Non-pigmented ciliary epithelial cell (primary cell): Measurements from ENCODE around the gene COL12A1.

Source experiments
- DNase-seq: peaks from one replicate; pipeline ENCODE4 v3.0.0-alpha.2; 2010; ENCODE audit warnings: low read depth

COL12A1 gene

GRCh38 chr6:75142721-75143120, 63.1 kb downstream of the COL12A1 start:
- no peak for DNase-seq

GRCh38 chr6:75135876-75136275, 70.0 kb downstream of the COL12A1 start:
- DNase-seq: no peak

GRCh38 chr6:75135450-75135849, 70.4 kb downstream of the COL12A1 start:
- DNase-seq: no peak

- no peak for DNase-seq
Observed at GRCh38 chr6:75130784-75131183, 75.1 kb downstream of the COL12A1 start.

GRCh38 chr6:75128878-75129570, 76.8 kb downstream of the COL12A1 start:
- no peak for DNase-seq

GRCh38 chr6:75126518-75126917, 79.3 kb downstream of the COL12A1 start:
- no peak for DNase-seq

- DNase-seq: no peak
Observed at GRCh38 chr6:75124983-75125382, 80.9 kb downstream of the COL12A1 start.

- no peak for DNase-seq
Observed at GRCh38 chr6:75124085-75124484, 81.8 kb downstream of the COL12A1 start.

- DNase-seq: no peak
Observed at GRCh38 chr6:75118925-75119515, 86.8 kb downstream of the COL12A1 start.

- DNase-seq: no peak
Observed at GRCh38 chr6:75117701-75118100, 88.2 kb downstream of the COL12A1 start.

- no peak for DNase-seq
Observed at GRCh38 chr6:75116946-75117345, 88.9 kb downstream of the COL12A1 start.

GRCh38 chr6:75115481-75115880, 90.4 kb downstream of the COL12A1 start:
- peak; percentile 67 for DNase-seq

GRCh38 chr6:75114806-75115205, 91.0 kb downstream of the COL12A1 start:
- no peak for DNase-seq

- no peak for DNase-seq
Observed at GRCh38 chr6:75114195-75114594, 91.7 kb downstream of the COL12A1 start.

- DNase-seq: no peak
Observed at GRCh38 chr6:75113446-75113845, 92.4 kb downstream of the COL12A1 start.

GRCh38 chr6:75109765-75110164, 96.1 kb downstream of the COL12A1 start:
- DNase-seq: no peak

GRCh38 chr6:75109022-75109421, 96.8 kb downstream of the COL12A1 start:
- no peak for DNase-seq

- DNase-seq: no peak
Observed at GRCh38 chr6:75108333-75108974, 97.4 kb downstream of the COL12A1 start.

GRCh38 chr6:75107913-75108312, 97.9 kb downstream of the COL12A1 start:
- DNase-seq: no peak

GRCh38 chr6:75106426-75106825, 99.4 kb downstream of the COL12A1 start:
- no peak for DNase-seq

- DNase-seq: no peak
Observed at GRCh38 chr6:75103431-75103830, 102.4 kb downstream of the COL12A1 start.

- no peak for DNase-seq
Observed at GRCh38 chr6:75102301-75102700, 103.6 kb downstream of the COL12A1 start.

GRCh38 chr6:75101896-75102295, 104.0 kb downstream of the COL12A1 start:
- DNase-seq: no peak

GRCh38 chr6:75098709-75099108, 107.1 kb downstream of the COL12A1 start:
- peak; percentile 93 for DNase-seq
